Activated B cell treated with CpG ODN at 0.5 μM for 24 hours (primary cell): ENCODE results near the gene ANKMY1. TPM values are rescaled to one million over a fixed set of nuclear protein-coding genes. Genes with fewer than 3 reads are reported as not detected.

ENCODE experiments used
- ATAC-seq: fragments of 200-7000 bp; cut with Tn5 transposase; one replicate; pipeline ENCODE4 v1.10.0; 2021; ENCODE audit warnings: low read depth, mild to moderate bottlenecking, moderate library complexity
- CTCF ChIA-PET: fragments of 350-600 bp; sonication (Branson Sonifier 250); formaldehyde crosslinking; loops from one replicate; lab custom pipeline; 2021; ENCODE audit warnings: antibody characterized with exemption; lab: Charles Lee
- POLR2A ChIA-PET: fragments of 350-600 bp; sonication (Branson Sonifier 250); formaldehyde crosslinking; loops from one replicate; lab custom pipeline; 2021; ENCODE audit warnings: antibody characterized with exemption; lab: Charles Lee
- DNase-seq: peaks from one replicate; pipeline ENCODE4 v3.0.0; 2022
- H3K27ac Mint-ChIP-seq: one replicate; pipeline ENCODE4 v1.8.0; 2020; ENCODE audit warnings: mixed read lengths
- H3K27me3 Mint-ChIP-seq: one replicate; pipeline ENCODE4 v1.8.0; 2021; ENCODE audit warnings: mixed read lengths
- H3K36me3 Mint-ChIP-seq: one replicate; pipeline ENCODE4 v1.8.0; 2021; ENCODE audit warnings: low read depth, mixed read lengths
- H3K4me1 Mint-ChIP-seq: one replicate; pipeline ENCODE4 v1.8.0; 2021; ENCODE audit warnings: mixed read lengths
- H3K4me3 Mint-ChIP-seq: one replicate; pipeline ENCODE4 v1.8.0; 2020; ENCODE audit warnings: mild to moderate bottlenecking, mixed read lengths
- H3K9me3 Mint-ChIP-seq: one replicate; pipeline ENCODE4 v1.8.0; 2020; ENCODE audit warnings: mixed read lengths
- CTCF ChIP-seq: fragments of 200-600 bp; IDR thresholded peaks from one replicate; pipeline ENCODE4 v1.8.0; 2022; ENCODE audit warnings: antibody characterized with exemption, mild to moderate bottlenecking
- intact Hi-C: fragments of 100-400 bp; cut with micrococcal nuclease; formaldehyde crosslinking; loops from one replicate; pipeline ENCODE4 v1.15.1; 2024
- total RNA-seq: library from RNA; stranded (reverse); gene quantifications from 2 replicates; pipeline ENCODE4 v1.2.3, GENCODE V29; 2022

ANKMY1 gene
- total RNA-seq, 1 donor from 2014 or later: 40.4 TPM

- ChIA-PET CTCF (interaction anchor here (0.7 kb wide), 1 partner anchor 59 kb away, joined by 3 read pairs; no protein-coding TSS in a partner anchor), POLR2A (no interaction called here)
- no peak for DNase-seq
- no peaks in the 10 kb centered on the region for H3K4me1 Mint-ChIP-seq
- ATAC-seq: no peak
- peaks cover 83% of the 10 kb centered on the region for H3K36me3 Mint-ChIP-seq
- no peaks in the 10 kb centered on the region for H3K27me3 Mint-ChIP-seq
- H3K9me3 Mint-ChIP-seq: peaks cover 27% of the 10 kb centered on the region
- TF ChIP-seq CTCF: no peak
- H3K27ac Mint-ChIP-seq: no peak overlapping the region
- H3K4me3 Mint-ChIP-seq: no peak overlapping the region
- intact Hi-C loops: no loop called here
Measured at GRCh38 chr2:240528406-240529040, 29.3 kb downstream of the ANKMY1 start.

DNA sequence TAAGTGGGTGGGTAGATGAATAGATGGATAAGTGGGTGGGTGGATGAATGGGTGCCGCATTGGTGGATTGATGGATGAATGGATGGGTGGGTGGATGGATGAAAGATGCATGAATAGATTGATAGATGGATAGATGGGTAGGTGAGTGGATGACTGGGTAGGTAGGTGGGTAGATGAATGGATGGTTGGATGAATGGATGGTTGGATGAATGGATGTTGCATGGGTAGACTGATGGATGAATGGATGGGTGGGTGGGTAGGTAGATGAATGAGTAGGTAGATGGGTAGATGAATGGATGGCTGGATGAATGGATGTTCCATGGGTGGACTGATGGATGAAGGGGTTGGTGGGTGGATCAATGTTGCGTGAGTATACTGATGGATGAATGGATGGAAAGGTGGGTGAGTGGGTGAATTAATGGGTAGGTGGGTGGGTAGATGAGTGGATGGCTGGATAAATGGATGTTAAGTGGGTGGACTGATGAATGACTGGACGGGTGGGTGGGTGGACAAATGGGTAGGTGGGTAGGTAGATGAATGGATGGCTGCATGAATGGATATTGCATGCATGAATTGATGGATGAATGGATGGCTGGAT is 30.5 kb downstream of the ANKMY1 start:
- Mint-ChIP-seq H3K27ac (no peak overlapping the region), H3K36me3 (peaks cover 83% of the 10 kb centered on the region), H3K4me1 (no peaks in the 10 kb centered on the region), H3K4me3 (no peak overlapping the region), H3K27me3 (no peaks in the 10 kb centered on the region), H3K9me3 (peaks cover 22% of the 10 kb centered on the region)
- no peak for ATAC-seq
- intact Hi-C loops: no loop called here
- DNase-seq: no peak
- CTCF ChIA-PET: no interaction called here
- POLR2A ChIA-PET: no interaction called here
- no peak for TF ChIP-seq CTCF

DNA sequence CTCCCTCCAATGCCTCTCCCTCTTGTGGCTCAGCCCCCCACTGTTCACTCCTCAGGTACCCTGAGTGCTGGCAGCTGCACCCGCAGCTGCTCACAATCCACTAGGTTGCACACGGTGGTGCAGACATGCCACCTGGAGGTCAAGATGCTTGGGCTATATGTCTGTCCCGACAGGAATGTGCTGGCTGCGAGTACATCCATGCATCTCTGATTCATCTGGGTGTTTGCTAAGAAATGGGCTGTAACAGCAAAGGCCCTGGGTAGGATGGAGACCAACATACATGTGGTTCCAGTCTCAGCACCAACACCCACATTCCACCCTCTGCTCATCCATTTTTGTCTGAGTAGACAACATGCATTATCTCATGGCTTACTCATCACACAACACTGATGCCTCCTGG is 31.3 kb downstream of the ANKMY1 start:
- TF ChIP-seq CTCF: no peak
- peaks cover 18% of the 10 kb centered on the region for H3K9me3 Mint-ChIP-seq
- intact Hi-C loops: no loop called here
- H3K36me3 Mint-ChIP-seq: peaks cover 81% of the 10 kb centered on the region
- ATAC-seq (no peak), DNase-seq (no peak)
- POLR2A ChIA-PET: no interaction called here
- no peak overlapping the region for H3K27ac Mint-ChIP-seq
- H3K4me1 Mint-ChIP-seq: no peaks in the 10 kb centered on the region
- H3K27me3 Mint-ChIP-seq: no peaks in the 10 kb centered on the region
- no peak overlapping the region for H3K4me3 Mint-ChIP-seq
- CTCF ChIA-PET: no interaction called here

DNA sequence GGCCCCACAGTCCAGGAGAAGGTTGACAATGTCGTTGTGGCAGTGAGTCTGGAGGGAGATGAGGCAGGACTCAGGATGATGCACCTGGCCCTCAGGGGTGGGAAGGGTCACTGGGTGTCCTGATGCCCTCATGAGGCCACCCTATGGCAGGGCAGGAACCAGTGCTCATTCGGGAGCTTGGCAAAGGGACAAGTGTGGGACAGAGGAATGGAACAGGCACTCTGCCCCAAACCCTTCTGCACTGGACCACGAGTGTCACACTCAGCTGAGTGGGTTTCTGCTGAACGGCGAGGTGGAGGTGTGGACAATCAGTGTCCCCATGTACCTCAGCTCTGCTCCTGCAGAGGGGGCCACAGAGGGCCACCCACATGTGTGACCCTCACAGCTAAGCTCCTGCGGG is 32.0 kb downstream of the ANKMY1 start:
- no peaks in the 10 kb centered on the region for H3K4me1 Mint-ChIP-seq
- H3K27ac Mint-ChIP-seq: no peak overlapping the region
- no peaks in the 10 kb centered on the region for H3K27me3 Mint-ChIP-seq
- ATAC-seq (no peak), DNase-seq (no peak)
- H3K36me3 Mint-ChIP-seq: peaks cover 76% of the 10 kb centered on the region
- H3K9me3 Mint-ChIP-seq: peaks cover 11% of the 10 kb centered on the region
- no peak overlapping the region for H3K4me3 Mint-ChIP-seq
- CTCF ChIA-PET: no interaction called here
- POLR2A ChIA-PET: no interaction called here
- no peak for TF ChIP-seq CTCF
- intact Hi-C loops: no loop called here

DNA sequence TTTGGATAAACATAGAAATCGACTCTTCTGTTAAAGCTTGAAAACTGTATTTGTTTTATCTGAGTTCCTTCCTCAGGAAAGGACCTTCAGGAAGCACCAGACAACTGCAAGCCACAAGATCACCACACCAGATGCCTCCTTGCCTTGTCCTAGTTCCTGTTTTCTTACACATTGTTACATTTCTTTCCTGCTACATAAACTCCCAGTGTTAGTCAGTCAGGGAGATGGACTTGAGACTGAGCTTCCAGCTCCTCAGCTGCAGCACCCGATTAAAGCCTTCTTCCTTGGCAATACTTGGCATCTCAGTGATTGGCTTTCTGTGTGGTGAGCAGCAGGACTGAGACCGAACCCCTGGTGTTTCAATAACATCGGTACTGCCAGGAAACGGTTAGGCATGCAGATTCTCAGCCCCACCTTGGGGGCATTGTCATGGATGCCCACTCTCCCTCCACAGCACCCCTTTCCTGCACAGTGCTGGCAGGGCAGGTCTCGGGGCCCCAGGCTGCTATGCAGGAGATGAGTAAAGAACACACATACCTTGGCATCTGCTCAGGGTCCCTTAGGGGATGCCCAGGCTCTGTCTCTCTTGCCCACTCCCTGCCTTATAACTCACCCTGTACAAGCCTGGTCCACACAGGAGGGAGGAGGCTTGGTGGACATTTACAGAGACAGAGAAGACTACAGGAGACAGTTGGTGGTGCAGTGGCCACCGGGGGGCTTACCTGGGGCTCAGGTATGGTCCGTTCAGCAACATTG is 32.6 kb downstream of the ANKMY1 start:
- no peak for TF ChIP-seq CTCF
- Mint-ChIP-seq H3K4me3 (no peak overlapping the region), H3K27ac (no peak overlapping the region), H3K9me3 (peaks cover 11% of the 10 kb centered on the region), H3K36me3 (peaks cover 70% of the 10 kb centered on the region), H3K4me1 (no peaks in the 10 kb centered on the region), H3K27me3 (no peaks in the 10 kb centered on the region)
- ATAC-seq (no peak), DNase-seq (no peak)
- ChIA-PET CTCF (interaction anchor here (1.4 kb wide), 1 partner anchor 11 kb away, joined by 4 read pairs; no protein-coding TSS in a partner anchor), POLR2A (no interaction called here)
- intact Hi-C loops: no loop called here
